WI38 (cell line): ENCODE results near the gene IL1R1.
A peak's percentile ranks its signal among the peaks of the same experiment; 100 is the strongest.

Experiments used
- H3K4me3 ChIP-seq: 2 replicates; pipeline ENCODE4 v1.5.1; 2011; ENCODE audit warnings: low read depth, mild to moderate bottlenecking, control low read depth, low read length
- CTCF ChIP-seq: IDR thresholded peaks from 2 replicates; pipeline ENCODE4 v1.5.1; 2012; ENCODE audit warnings: low read depth, mild to moderate bottlenecking, control low read depth, low read length

Gene IL1R1

DNA sequence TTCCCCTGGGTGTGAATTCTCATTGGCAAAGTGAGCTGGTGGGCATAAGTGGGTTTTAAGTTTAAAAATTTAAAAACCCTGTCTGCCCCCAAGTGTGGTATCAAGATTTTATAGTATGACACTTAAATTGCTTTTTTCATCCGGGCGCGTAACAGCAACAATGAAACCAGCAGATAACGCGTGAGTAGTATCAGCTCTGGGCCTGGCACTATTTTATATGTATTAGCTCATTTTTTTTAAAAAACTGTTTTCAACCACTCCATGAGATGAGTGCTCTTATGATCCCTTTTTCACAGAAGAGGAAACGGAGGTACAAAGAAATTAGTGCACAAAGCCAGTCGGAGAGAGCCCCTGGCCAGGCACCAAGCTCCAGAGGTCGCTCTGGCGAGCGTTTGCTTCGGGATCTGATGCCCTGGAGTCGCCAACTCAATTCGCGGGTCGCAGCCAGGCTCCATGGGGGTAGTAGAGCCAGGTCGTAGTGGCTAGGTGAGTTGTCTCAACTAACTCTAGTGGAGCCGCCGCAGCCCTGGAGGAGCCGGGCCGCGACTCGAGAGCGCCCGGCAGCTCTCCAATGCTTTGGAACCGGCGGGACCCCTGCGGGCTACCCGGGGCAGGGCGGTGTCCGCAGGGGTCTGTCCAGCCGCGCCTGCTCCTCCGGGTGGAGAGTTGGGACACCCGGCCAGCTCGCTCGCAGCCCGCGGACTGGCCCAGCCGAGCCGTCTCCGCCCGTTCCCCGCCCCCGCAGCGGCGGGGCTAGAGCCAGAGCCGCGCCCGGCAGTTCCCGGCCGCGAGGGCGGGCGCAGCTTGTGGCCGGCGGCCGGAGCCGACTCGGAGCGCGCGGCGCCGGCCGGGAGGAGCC, at the start of gene IL1R1:
IL1R1 (plus strand) TSS at position 777 of the 859 bp plus-strand sequence. CDS start 14,979 bp downstream, outside the sequence.
- TF ChIP-seq CTCF: no peak
- peak within 1 kb of the TSS; percentile 71 for H3K4me3 ChIP-seq

DNA sequence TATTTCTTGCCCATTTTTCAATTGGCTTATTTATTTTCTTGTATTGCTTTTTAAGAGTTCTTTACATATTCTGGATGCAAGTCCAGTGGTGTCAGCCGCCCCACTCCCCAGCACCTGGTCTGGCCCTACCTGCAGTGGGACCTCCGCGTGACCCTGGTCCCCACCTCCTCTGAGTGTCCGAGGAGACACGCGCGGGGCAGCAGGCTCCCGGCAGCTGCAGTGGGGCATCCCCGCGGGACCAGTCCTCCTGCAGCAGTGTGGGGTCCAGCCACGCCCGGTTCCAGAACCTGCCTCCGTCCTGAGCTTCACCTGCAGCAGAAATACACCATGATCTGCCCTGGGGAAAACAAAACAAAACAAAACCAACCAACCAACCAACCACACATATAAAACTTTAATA, 48.9 kb upstream of the IL1R1 start:
- TF ChIP-seq CTCF: no peak
- H3K4me3 ChIP-seq: no peak overlapping the region

GRCh38 chr2:102094917-102095316, 47.6 kb upstream of the IL1R1 start:
- no peak for TF ChIP-seq CTCF
- H3K4me3 ChIP-seq: no peak overlapping the region

DNA sequence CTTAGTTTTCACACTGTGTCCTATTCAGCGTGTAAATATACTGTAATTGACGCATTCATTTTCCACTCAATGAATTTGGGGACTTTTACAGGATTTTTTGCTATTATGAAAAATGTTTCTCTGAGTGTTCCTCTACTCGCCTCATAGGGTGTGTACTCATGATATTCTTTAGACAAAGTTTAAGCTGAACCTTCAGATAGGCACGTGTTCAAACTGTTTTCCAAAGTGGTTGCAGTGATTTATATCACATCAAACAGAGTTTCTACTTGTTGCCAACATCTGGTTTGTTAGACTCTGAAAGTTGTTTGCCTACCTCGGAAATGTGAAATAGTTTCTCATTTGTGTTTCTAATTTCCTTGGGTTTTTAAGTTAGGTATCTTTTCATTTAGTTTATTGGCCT, 46.4 kb upstream of the IL1R1 start:
- H3K4me3 ChIP-seq: no peak overlapping the region
- no peak for TF ChIP-seq CTCF

DNA sequence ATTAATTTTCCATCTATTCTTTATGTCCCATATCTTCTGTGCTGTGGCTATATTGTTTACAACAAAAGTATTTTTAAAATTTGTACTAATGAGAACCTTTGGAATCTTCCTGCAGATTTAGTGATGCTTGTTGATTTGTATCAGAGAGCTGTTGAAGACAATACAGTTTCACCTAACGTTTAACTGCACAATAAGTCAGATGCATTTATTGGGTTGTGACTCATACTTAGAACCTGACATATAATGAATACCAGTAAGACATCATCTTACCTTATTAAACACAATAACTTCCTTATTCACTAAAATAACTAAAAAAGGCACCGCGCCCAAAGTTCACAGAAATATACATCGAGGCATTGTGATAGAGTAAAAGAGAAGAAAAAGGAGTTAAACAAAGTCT, 43.8 kb upstream of the IL1R1 start:
- no peak for TF ChIP-seq CTCF
- no peak overlapping the region for H3K4me3 ChIP-seq

DNA sequence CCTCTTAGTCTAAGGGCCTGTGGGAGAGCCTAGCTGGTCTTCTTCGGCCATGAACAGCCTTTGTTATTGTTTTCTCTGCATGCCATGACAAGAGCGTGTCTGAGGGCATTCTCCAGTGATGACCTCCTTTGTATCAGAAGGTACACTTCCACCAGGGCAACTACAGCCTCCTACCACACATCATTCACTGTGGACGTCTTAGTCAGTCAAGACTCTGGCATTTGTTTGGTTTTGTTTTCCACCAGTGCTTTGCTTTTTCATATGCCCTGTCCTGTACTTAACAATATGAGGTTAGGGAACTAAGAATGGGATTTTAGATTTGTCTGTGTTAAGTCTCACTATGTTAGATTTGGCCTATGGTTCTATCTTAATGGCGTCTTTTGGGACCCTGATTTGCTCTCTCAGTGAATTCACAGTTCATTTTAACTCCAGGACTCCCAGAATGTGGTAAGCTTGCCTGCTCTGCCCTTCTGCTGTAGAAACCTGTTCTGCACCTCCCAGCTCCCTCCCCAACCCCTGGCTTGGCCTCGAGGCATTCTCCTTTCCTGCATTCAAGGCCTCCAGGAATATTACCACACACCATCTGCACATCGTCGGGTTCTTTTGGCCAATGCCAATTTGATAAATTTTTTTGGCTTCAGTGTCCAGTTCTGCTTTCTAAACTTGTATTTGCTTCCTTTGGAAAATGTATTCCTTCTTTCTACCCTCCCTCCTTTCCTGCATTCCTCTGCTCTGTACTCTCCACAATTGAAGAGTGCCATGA, 42.8 kb upstream of the IL1R1 start:
- H3K4me3 ChIP-seq: no peak overlapping the region
- TF ChIP-seq CTCF: no peak
